Activated T-helper 9 cell treated with anti-CD3 and anti-CD28 coated beads, Interleukin-2, amount 50 U/mL, for 16 hours (primary cell): ENCODE measurements around the gene MST1.

Source experiments
- DNase-seq: peaks from one replicate; pipeline ENCODE4 v3.0.0-alpha.2; 2020; ENCODE audit warnings: low read depth

MST1 gene

DNA sequence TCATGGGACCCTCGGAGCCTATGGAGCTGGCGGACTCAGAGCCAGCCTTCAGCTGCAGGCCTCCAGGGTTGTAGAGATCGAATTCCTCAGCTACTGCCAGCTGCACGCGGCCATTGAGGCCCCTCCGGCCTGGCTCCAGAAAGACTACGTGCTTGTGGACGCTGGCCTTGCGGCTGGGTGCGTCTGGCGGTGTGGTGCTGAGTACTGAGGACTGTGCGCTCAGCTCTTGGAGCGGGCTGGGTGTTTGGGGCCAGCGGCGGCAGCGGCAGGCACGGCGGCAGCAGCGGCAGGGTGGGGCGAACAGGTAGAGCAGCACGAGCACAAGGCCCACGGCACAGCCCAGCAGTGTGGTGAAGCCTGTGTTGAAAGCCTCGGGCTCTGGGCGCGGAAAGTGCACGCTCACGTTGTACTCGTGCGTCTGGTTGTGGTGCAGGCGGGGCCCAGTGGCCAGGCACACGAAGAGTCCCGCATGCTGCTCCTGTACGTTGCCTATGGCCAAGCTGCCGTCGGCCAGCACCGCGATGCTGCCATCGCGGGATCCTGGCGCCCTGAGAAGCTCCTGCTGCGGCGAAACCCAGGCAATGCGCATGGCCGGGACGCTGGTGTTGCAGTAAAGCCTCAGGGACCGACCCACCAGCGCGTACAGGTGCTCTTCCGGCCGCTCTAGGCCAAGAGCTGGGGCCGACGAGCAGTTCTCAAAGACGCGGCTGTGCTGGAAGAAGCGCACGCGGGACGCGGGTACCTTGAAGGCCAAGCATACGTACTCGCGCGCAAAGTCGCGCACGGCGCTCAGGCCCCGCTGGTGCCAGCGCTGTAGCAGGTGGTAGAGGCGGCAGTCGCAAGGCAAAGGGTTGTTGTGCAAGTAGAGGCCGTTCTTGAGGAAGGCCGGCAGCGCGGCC lies 28.9 kb upstream of the MST1 start:
- DNase-seq: no peak

DNA sequence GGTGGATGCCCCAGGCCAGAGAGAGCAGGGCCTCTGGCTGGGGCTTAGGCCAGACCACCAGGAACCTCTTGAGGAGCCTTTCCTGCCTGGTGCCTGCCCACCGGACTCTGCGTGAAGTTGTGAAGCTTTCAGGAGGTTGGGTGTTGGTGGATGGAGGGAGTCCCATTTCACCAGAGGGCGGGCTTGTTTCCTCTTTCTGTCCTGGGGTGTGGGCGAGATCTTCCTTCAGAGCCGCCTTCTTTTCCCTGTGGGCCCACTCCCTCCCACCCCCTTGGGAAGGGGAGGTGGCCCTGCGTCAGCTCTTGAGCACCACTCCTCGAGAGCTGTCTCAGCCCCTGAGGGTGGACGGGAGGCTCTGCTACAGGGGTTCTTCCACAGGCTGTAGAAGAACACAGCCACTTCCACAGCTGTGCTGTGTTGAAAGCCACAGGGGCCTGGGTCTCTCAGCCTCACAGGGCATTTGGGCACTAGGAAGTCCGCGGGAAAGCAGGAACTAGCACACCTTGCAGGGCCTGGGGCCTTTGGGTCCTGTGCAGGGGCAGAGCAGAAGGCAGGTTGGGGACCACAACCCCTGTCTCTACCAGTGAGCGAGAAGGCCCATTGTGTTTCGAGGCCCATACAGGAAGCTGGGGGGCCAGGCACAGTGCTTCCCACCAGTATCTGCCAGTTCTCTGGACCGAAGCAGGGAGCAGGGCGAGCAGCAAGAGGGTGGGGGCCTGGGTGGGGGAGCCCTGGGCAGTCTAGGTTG lies 28.1 kb upstream of the MST1 start:
- DNase-seq: no peak

DNA sequence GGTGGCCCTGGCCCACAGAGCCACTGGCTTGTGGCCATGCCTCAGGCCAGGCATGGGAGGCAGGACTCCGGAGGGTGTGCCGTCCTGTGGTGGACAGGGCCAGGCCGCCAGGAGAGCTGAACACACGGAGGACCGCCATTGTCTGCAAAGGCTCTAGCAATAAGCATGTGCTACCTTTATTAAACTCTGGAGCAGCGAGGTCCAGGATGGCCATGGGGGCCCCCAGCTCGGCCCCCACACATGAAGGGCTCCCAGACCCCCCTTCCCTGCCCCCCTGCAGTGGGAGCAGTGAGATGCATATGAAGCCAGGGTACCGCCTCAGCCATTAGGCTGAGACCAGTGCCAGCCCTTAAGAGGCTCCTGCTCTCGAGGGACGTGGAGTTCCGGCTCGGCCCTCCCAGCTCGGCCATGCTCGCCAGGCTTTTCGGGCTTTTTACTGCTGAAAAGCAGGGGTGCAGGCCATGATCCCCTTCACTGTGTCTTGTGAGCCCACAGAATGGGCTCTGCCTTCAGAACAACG lies 27.5 kb upstream of the MST1 start:
- no peak for DNase-seq

DNA sequence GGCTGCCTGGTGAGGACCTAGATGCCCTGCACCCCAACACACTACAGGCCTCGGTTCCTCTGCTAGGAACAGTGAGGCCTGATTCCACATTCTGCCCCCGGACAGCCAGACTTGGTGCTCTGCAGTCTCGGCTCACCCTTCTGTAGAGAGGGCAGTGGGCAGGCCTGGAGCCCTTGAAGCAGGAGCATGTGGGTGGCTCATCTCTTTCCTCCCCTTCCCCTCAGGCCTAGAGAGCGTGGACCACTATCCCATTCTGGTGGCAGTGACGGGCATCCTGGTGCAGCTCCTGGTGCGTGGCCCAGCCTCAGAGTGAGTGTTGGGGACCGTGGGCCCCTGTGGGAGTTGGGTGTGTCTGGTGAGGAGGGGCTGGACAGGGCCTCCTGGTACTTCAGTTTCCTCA lies 26.9 kb upstream of the MST1 start:
- DNase-seq: no peak

DNA sequence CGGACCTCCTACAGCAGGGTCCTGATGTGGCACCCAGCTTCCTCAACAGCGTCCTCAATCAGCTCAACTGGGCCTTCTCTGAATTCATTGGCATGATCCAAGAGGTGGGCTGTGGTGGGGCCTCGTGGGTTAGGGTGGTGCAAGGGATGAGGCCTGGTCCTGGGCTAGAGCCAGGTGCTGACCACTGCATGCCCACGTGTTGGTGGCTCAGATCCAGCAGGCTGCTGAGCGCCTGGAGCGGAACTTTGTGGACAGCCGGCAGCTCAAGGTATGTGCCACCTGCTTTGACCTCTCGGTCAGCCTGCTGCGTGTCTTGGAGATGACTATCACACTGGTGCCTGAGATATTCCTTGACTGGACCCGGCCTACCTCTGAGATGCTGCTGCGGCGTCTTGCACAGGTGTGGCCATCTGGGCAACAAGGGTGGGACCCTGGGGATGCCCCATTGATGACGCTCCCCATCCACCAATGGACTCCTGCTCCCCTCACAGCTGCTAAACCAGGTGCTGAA lies 26.4 kb upstream of the MST1 start:
- no peak for DNase-seq

DNA sequence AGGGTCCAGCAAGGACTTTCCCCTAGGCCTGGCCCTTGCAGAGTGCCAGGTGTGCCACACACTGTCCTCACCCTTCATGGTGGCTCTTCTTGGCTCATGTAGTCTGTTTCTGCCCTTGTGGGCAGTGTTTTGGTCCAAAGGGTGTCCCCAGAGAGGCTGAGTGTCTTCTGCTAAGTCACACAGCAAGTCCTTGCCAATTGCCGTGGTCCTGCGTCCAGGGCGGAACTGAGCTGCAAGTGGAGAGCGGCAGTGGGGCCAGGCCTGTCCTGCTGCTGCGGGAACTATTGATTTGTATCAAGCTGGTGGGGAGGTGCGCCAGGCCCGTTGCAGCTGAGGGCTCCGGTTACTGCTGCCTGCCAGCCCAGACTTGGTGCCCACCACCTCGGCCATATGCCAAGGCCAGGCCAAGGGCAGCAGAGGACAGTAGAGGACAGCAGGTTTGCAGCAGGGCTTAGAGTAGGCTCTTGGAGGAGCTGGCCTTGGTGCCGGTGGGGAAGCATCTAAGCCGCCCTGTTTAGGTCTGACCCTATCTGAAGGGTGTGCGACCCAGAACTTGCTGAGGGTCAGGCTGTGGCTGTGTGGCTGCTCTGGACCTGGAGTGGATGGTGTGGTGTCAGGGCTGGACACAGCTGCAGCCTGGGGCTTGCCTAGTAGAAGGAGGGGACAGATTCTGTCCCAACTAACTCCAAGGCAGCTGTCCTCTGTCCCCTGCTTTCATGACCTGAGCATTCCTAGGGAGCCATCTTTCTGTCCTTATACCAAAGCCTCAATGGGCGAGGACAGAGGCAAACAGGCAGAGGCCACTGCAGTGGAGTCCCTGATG lies 25.7 kb upstream of the MST1 start:
- no peak for DNase-seq

DNA sequence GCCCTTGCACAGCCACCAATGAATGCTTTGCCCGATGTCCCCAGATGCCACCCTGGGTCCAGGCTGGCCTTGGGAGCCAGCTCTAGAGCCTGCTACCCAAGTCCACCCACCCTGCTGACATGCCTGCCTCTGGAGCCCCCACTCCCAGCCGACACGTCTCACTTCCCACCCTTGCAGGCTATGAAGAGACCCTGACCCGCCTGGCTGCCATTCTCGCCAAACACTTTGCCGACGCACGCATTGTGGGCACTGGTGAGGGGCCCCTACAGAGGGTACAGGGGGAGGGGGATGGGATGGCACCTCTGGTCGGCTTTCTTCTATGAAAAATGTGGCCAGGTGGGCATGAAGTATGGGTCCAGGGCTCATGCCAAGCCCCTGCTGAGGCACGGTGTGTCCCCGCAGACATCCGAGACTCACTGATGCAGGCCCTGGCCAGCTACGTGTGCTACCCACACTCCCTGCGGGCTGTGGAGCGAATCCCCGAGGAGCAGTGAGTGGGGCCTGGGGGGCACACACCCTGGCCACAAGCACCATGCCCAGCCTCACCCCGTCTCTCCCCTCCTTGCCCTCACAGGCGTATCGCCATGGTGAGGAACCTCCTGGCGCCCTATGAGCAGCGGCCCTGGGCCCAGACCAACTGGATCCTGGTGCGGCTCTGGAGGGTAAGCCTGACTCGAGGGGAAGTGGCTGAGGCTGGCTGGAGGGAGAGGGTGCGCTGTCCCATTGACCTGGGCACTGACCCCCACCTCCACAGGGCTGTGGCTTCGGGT lies 24.2 kb upstream of the MST1 start:
- DNase-seq: no peak

DNA sequence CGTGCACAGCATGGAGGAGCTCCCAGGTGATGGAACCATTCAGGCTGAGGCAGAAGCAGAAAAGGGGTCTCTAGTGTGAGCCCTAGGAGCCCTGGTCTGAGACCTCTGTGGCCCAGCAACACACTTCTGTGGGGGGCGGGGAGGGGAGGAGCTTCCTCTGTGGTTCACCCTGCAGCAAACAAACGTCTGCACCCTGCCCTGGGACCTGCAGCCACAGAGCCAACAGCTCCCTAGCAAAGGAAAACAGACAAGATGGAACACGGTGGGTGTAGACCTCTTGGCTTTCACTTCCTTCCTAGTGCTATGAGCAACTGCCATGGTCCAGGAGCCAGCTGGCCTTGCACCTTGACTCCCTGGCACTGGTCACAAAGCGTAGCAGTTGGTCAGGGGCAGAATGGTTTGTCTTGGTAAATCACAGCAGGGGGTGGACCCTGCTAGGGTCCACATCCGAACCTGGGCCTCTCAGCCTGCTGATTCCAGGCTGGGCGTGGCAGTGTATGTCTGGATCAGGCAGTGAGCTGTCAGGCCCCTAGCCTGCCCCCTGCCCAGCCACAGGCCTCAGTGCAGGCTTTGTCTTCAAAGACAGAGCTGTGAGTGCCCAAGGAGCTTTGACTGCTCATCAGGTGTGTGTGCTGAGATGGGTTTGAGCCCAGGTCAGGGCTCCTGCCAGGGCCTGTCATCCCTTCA lies 23.5 kb upstream of the MST1 start:
- no peak for DNase-seq

DNA sequence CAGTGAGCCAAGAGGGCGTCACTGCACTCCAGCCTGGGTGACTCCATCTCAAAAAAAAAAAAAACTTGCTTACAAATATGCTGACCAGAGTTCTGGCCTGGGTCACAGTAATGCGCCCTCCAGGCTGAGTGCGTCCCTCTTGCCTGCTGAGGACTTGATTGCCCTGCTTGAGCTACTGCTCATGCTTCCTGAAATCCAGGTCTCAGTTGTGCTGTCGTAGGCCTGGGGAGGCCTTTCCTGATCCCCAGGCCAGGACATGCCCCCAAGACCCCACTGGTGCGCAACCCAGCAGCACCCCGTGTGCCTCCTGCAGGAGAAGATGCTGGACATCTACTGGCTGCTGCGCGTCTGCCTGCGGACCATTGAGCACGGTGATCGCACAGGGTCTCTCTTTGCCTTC lies 22.9 kb upstream of the MST1 start:
- DNase-seq: no peak

DNA sequence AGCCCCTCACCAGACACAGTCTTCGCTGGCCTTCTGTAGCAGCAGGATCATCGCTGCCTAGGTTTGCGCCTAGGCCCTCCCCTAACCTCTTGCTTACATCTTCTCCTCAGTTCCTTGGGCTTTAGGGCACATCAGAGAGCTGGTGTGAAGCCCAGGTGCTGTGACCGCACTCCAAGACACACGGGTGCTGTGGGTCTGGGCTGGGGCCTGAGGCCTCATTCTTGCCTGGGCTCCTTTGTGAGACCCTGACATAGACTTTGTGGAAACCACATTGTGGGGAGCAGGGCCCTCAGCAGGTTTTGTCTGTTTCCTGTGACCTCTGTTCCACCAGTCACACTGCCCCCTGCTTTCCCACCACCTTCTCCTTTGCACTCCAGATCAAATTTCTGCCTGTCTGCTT lies 22.2 kb upstream of the MST1 start:
- DNase-seq: no peak

DNA sequence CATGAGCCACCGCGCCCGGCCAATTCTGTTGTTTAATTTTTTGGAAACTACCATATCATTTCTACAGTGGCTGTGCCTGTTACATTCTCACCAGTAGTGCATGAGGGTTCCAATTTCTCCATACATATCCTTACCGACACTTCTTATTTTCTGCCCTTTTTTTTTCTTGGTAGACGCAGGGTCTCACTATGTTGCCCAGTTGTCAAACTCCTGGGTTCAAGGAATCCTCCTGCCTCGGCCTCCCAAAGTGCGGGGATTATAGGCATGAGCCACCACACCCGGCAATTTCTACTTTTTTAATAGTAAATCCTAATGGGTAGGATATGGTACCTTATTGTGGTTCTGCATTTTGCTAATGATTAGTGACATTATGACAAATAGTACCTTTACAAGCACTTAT lies 20.6 kb upstream of the MST1 start:
- no peak for DNase-seq

DNA sequence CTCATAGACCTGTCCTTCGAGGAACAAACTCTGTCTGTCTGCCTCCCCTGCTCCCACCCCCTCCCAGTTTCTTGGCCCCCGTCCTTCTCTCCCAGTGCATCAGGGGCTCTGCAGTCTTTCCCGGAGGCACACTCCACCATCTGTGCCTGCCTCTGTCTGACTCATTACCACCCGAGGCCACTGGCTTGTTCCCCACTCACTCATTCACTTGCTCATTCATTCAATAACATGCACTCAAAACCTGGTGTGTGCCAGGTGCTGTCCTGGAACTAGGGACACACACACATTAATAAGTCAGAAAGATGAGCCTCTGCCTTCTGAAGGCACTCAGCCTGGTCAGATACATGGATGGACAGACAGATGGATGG lies 17.8 kb upstream of the MST1 start:
- no peak for DNase-seq

DNA sequence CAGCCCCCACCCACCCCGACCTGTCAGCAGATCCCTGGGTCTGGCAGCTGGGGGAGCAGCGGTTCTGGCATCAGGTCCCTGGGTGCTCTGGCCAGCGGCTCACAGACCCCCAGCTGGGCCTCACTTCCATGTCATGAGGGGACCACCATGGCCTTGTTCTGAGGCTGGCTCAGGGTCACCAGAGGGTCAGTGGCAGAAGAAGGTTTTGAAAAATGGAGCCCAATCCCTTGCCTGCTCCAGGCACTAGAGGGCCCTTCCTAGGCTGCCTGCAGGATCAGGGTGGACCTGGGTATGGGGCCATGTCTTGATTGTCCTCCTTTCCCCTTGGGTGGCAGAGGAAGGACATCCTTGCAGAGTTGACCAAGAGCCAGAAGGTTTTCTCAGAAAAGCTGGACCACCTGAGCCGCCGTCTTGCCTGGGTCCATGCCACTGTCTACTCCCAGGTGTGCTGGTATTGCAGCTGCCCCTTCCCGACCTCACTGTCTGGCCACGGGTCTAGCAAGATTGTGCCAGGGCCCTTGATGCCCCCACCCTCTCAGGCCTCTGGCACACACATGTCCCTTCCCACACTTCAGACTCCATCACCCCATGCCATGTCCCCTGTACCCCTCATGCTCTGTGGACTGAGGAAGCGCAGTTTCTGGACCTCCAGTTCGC lies 17.3 kb upstream of the MST1 start:
- no peak for DNase-seq

DNA sequence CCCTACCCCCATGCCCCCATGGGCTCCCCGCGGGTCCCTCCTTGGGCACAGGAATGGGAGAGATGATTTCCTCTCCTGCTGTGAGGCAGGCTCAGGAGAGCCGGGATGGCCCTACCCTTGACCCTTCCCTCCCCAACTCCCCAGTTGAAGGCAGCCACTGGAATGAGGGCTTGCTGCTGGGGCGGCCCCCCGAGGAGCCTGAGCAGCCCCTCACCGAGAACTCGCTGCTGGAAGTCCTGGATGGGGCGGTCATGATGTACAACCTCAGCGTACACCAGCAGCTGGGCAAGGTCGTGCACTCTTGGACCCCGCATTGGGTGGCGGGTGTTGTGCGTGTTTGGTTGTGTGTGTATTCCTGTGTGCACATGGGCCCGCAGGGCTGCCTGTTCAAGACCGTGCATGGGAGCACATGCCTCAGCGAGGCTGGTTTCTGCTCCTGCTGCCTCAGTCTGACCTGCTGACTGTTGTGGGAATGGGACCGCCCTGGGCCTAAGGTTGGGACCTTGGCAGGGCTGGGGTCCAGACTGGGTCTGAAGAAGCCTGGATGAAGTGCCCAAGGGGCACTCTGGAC lies 16.2 kb upstream of the MST1 start:
- no peak for DNase-seq

DNA sequence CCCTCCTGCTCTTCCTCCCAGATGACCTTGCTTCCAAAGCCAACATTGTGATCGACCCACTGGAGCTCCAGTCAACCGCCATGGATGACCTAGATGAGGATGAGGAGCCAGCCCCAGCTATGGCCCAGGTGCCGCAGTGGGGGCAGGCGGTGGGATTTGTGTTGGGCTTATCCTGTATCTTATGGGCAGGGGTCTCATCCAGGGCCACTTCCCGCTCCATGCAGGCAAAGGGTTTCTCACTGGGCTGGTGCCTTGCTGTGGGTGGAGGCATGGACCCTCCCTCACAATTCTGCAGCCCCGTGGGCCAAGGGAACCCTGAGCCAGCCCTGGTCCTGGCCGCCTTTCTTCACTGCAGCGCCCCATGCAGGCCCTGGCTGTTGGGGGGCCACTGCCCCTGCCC lies 15.4 kb upstream of the MST1 start:
- DNase-seq: no peak

DNA sequence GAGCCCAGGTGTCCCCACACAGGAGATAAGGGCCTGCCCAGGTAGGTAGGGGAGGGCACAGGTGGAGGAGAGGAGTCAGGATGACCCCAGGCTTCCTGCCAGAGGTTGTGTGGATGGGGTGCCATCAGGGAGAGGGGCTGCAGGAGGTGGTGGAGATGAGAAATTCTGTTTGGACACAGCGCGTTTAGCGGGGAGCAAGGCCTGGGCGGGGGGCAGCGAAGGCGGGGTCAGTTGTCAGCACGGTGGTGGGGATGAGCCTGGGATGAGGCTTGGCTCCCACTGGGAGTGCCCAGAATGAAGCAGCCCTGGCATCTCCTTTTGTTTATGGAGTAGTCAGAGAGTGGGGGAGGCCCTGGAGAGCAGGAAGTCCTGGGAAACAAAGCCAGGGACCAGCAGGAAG lies 14.7 kb upstream of the MST1 start:
- no peak for DNase-seq

DNA sequence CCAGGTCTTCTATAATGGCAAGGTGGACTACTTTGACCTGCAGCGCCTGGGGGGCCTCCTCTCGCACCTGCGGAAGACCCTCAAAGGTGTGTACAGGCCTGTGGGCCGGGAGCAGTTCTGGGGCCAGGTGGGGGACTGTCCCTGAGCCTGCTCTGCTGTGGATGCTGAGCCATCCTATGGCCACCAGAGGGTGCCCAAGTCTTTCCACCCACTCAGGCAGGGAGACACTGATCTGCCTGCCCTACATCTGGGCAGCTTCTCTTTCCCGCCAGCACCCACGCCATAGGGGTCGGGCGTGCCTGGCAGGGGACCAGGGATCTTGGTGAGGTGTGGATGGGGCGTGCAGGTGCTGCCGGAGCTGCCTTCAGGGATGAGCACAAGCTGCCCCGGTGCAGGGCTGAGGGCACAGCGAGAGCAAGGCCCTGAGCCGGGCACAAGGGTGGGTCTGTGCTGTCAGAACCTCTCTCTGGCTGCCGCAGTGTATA lies 14.2 kb upstream of the MST1 start:
- DNase-seq: peak; percentile 45

DNA sequence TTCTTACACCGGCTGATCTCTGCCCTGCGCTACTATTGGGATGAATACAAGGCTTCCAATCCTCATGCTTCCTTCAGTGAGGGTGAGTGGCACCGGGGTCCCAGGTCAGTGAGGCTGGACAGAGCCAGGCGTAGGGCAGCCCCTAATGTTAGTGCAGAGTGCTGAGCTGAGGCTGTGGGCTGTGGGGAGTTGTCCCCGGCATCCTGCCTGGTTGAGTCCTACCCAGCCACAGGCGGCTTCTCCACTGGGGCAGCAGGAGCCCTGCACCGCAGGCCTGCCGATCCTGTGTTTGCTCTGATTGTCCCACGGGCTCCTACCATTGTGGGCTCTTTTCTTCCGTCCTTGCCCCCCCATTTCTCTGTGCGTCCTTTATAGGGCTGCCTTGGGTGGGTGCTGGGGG lies 13.4 kb upstream of the MST1 start:
- no peak for DNase-seq

DNA sequence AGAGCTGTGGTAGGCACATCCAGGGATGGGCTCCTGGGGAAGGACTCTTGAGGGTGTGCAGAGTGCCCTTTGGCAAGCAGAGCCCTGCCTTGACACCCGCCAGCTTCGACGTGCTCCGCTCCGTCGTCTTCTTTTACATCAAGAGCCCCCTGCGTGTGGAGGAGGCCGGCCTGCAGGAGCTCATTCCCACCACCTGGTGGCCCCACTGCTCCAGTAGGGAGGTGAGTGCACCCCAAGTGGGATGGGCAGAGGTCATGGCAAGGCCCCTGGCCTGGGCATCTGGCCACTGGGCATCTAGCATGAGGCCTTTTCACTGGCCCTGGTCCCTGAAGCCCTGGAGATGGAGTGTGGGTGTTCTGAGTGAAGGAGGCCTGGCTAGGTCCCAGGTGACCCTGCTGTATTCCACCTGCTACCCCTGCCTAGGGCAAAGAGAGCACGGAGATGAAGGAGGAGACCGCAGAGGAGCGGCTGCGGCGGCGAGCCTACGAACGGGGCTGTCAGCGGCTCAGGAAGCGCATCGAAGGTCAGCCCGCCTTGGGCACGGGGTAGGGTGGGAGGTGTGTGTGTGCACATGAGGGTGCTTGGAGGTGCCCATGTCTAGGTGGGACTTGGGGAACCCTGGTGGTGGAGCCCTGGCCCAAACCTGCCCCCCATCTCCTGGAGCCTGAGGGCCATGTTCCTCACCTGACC lies 12.3 kb upstream of the MST1 start:
- DNase-seq: no peak
